ENCODE measurements around the gene ACTN1.

- TF ChIP-seq POLR2AphosphoS5 (IDR thresholded peaks at IDR 0.05; ENCODE audit: low read depth, low read length) (no peak), CTCF (IDR thresholded peaks at IDR 0.05) (no peak), FOXJ3 (CRISPR knock-in tag; IDR thresholded peaks at IDR 0.05) (no peak), TAF1 (IDR thresholded peaks at IDR 0.05; ENCODE audit: borderline replicate concordance, low read depth, low read length) (no peak), REST (IDR thresholded peaks at IDR 0.05; ENCODE audit: low read depth, low read length) (no peak), YY1 (IDR thresholded peaks at IDR 0.05; ENCODE audit: low read depth) (no peak), ELF1 (IDR thresholded peaks at IDR 0.05) (no peak), USF1 (IDR thresholded peaks at IDR 0.05; ENCODE audit: borderline replicate concordance, low read depth) (no peak), MAX (IDR thresholded peaks at IDR 0.05; ENCODE audit: low read depth) (no peak), MXI1 (IDR thresholded peaks at IDR 0.05; ENCODE audit: low read depth, low read length) (no peak), EP300 (IDR thresholded peaks at IDR 0.05; ENCODE audit: borderline replicate concordance in 1 of 2, low read depth in 1 of 2, low read length in 1 of 2) (no peak)
These were observed 132.6 kb downstream of the ACTN1 start for GRCh38 chr14:68846466-68846865.
